ENCODE data around the gene JAG1.

GRCh38 chr20:10665791-10666190 lies 8.0 kb downstream of the JAG1 start:
- no peak for TF ChIP-seq CTCF (IDR thresholded peaks at IDR 0.05; ENCODE audit: insufficient read depth, low read depth, low read length)
- no peak for TF ChIP-seq EZH2 (IDR thresholded peaks at IDR 0.05; ENCODE audit: insufficient read depth, low read length)

Measured in astrocyte (in vitro differentiated cells and primary cell).